Measurements from ENCODE around the gene ZNF516.
A peak's percentile ranks its signal among the peaks of the same experiment; 100 is the strongest.
"Not testable (repeated sequence)": the region's sequence is repeated elsewhere in the genome, so short reads cannot be mapped to it uniquely, and the experiment has no call there.

The ZNF516 gene

GRCh38 chr18:76495006-76495370, at the start of gene ZNF516:
TSS of gene ZNF516 (minus strand) at chr18:76495242. CDS start at chr18:76443054, 52,188 bp downstream.
- peak; percentile 71 for DNase-seq (ENCODE audit: low spot score)

- DNase-seq (ENCODE audit: low spot score) = no peak
Observed at GRCh38 chr18:76538846-76539245, 43.8 kb upstream of the ZNF516 start.

GRCh38 chr18:76537621-76538020, 42.6 kb upstream of the ZNF516 start:
- no peak for DNase-seq (ENCODE audit: low spot score)

GRCh38 chr18:76536593-76536992, 41.6 kb upstream of the ZNF516 start:
- DNase-seq (ENCODE audit: low spot score) = not testable (repeated sequence)

GRCh38 chr18:76532875-76533274, 37.8 kb upstream of the ZNF516 start:
- no peak for DNase-seq (ENCODE audit: low spot score)

GRCh38 chr18:76530846-76531245, 35.8 kb upstream of the ZNF516 start:
- no peak for DNase-seq (ENCODE audit: low spot score)

GRCh38 chr18:76530391-76530790, 35.3 kb upstream of the ZNF516 start:
- no peak for DNase-seq (ENCODE audit: low spot score)

- DNase-seq (ENCODE audit: low spot score) = no peak
Observed at GRCh38 chr18:76529433-76529811, 34.4 kb upstream of the ZNF516 start.

GRCh38 chr18:76528477-76529432, 33.7 kb upstream of the ZNF516 start:
- no peak for DNase-seq (ENCODE audit: low spot score)

- DNase-seq (ENCODE audit: low spot score) = no peak
Observed at GRCh38 chr18:76525911-76526310, 30.9 kb upstream of the ZNF516 start.

- DNase-seq (ENCODE audit: low spot score) = no peak
Observed at GRCh38 chr18:76524900-76525698, 30.1 kb upstream of the ZNF516 start.

- DNase-seq (ENCODE audit: low spot score) = no peak
Observed at GRCh38 chr18:76524477-76524876, 29.4 kb upstream of the ZNF516 start.

GRCh38 chr18:76522551-76522950, 27.5 kb upstream of the ZNF516 start:
- DNase-seq (ENCODE audit: low spot score) = no peak

GRCh38 chr18:76522122-76522503, 27.1 kb upstream of the ZNF516 start:
- DNase-seq (ENCODE audit: low spot score) = no peak

- no peak for DNase-seq (ENCODE audit: low spot score)
Observed at GRCh38 chr18:76521417-76522121, 26.5 kb upstream of the ZNF516 start.

- DNase-seq (ENCODE audit: low spot score) = no peak
Observed at GRCh38 chr18:76518860-76519538, 24.0 kb upstream of the ZNF516 start.

GRCh38 chr18:76518123-76518859, 23.2 kb upstream of the ZNF516 start:
- DNase-seq (ENCODE audit: low spot score) = peak; percentile 83

- DNase-seq (ENCODE audit: low spot score) = no peak
Observed at GRCh38 chr18:76515576-76515975, 20.5 kb upstream of the ZNF516 start.

- DNase-seq (ENCODE audit: low spot score) = no peak
Observed at GRCh38 chr18:76514573-76514972, 19.5 kb upstream of the ZNF516 start.

- no peak for DNase-seq (ENCODE audit: low spot score)
Observed at GRCh38 chr18:76507830-76508385, 12.9 kb upstream of the ZNF516 start.
